A549 (cell line): ENCODE data around the gene CRACDL. TPM values are rescaled to one million over a fixed set of nuclear protein-coding genes. Genes with fewer than 3 reads are reported as not detected.

ENCODE experiments used
- ATAC-seq, 2 experiments: fragments of 200-7000 bp in 1 of 2; fragments of >200 bp in 1 of 2; cut with Nextera tagmentation in 1 of 2; cut with Tn5 transposase in 1 of 2; 3 replicates each; pipeline versions ENCODE4 v1.8.0 to v1.9.1; 2018 to 2020; ENCODE audit warnings: mild to moderate bottlenecking in 1 of 2, moderate library complexity in 1 of 2
- CTCF ChIA-PET: fragments of 300-600 bp; sonication (Branson Sonifier 250); formaldehyde crosslinking; extraction: SDS; loops from one replicate; lab custom pipeline; 2021; ENCODE audit warnings: antibody characterized with exemption, inconsistent platforms; lab: Yijun Ruan, JAX
- POLR2A ChIA-PET: fragments of 350-600 bp; formaldehyde crosslinking; extraction: SDS; loops from one replicate; lab custom pipeline; 2021; ENCODE audit warnings: antibody characterized with exemption, inconsistent platforms; lab: Yijun Ruan, JAX
- DNase-seq, 2 experiments: peaks; one replicate each; pipeline versions ENCODE4 v3.0.0 to v3.0.0-alpha.2; 2011 to 2016; ENCODE audit warnings: low read depth in 1 of 2, low spot score in 1 of 2
- FAIRE-seq: peaks from 2 replicates; lab custom pipeline; 2011; peaks lifted over from hg19 to GRCh38; lab: Jason Lieb, UNC
- H3K27ac ChIP-seq, 2 experiments: fragments of >200 bp; sonication (Bioruptor Twin); formaldehyde crosslinking; 3 replicates each; pipeline ENCODE4 v1.5.1; 2016 to 2017
- H3K4me1 ChIP-seq: fragments of >200 bp; sonication (Bioruptor Twin); formaldehyde crosslinking; 3 replicates; pipeline ENCODE4 v1.6.1; 2016
- H3K4me2 ChIP-seq: fragments of >200 bp; sonication (Bioruptor Twin); formaldehyde crosslinking; 3 replicates; pipeline ENCODE4 v1.6.1; 2016
- H3K4me3 ChIP-seq: fragments of >200 bp; sonication (Bioruptor Twin); formaldehyde crosslinking; 3 replicates; pipeline ENCODE4 v1.5.1; 2016
- H3K9me3 ChIP-seq: fragments of >200 bp; sonication (Bioruptor Twin); formaldehyde crosslinking; 3 replicates; pipeline ENCODE4 v1.6.1; 2016
- BCL3 ChIP-seq: fragments of >200 bp; sonication (Bioruptor Twin); formaldehyde crosslinking; IDR thresholded peaks from 3 replicates; pipeline ENCODE4 v1.6.1; 2016
- BHLHE40 ChIP-seq: IDR thresholded peaks from 2 replicates; pipeline ENCODE4 v1.6.1; 2012; ENCODE audit warnings: low read depth, low read length, inconsistent platforms
- CBX8 ChIP-seq: fragments of 200-600 bp; sonication (generic); IDR thresholded peaks from 2 replicates; pipeline ENCODE4 v1.6.1; 2016
- CHD2 ChIP-seq: fragments of 150-350 bp; IDR thresholded peaks from 2 replicates; pipeline ENCODE4 v1.6.1; 2014; ENCODE audit warnings: low read length; ENCODE audit not compliant: partially characterized antibody
- CTCF ChIP-seq: fragments of >200 bp; sonication (Bioruptor Twin); formaldehyde crosslinking; IDR thresholded peaks from 3 replicates; pipeline ENCODE4 v1.5.1; 2016
- EP300 ChIP-seq, 2 experiments: fragments of >200 bp; sonication (Bioruptor Twin); formaldehyde crosslinking; IDR thresholded peaks; 2 replicates in 1 of 2; 3 replicates in 1 of 2; pipeline ENCODE4 v1.6.1; 2016 to 2017
- FOSL2 ChIP-seq, 2 experiments: fragments of 450-650 bp in 1 of 2; fragments of >200 bp in 1 of 2; sonication (Bioruptor Twin) in 1 of 2; formaldehyde crosslinking; IDR thresholded peaks; 2 replicates each; pipeline versions ENCODE4 v1.5.0 to v1.6.1; 2016 to 2020; ENCODE audit warnings: mild to moderate bottlenecking in 1 of 2, moderate library complexity in 1 of 2
- GATA3 ChIP-seq: IDR thresholded peaks from 2 replicates; pipeline ENCODE4 v1.6.1; 2012; ENCODE audit warnings: borderline replicate concordance
- HDAC2 ChIP-seq: fragments of 200-600 bp; sonication (generic); IDR thresholded peaks from 2 replicates; pipeline ENCODE4 v1.6.1; 2016
- HOXA7 ChIP-seq: fragments of 250-450 bp; sonication (Bioruptor Pico); IDR thresholded peaks from 2 replicates; pipeline ENCODE4 v1.5.0; 2020; ENCODE audit warnings: mild to moderate bottlenecking, moderate library complexity
- HOXB13 ChIP-seq: fragments of 250-450 bp; sonication (Bioruptor Pico); IDR thresholded peaks from 2 replicates; pipeline ENCODE4 v1.5.0; 2020; ENCODE audit warnings: low read depth, mild to moderate bottlenecking, moderate library complexity
- HOXB5 ChIP-seq: fragments of 250-450 bp; sonication (Bioruptor Pico); IDR thresholded peaks from 2 replicates; pipeline ENCODE4 v1.5.0; 2020; ENCODE audit warnings: mild to moderate bottlenecking, moderate library complexity
- MAX ChIP-seq: IDR thresholded peaks from 2 replicates; pipeline ENCODE4 v1.6.1; 2012
- MAZ ChIP-seq: fragments of 150-350 bp; IDR thresholded peaks from 2 replicates; pipeline ENCODE4 v1.6.1; 2014; ENCODE audit warnings: antibody characterized with exemption, low read depth, low read length, borderline replicate concordance
- MYC ChIP-seq: IDR thresholded peaks from 2 replicates; pipeline ENCODE4 v1.6.1; 2012; ENCODE audit warnings: mild to moderate bottlenecking, inconsistent platforms, low read length, improper control_type of control experiment, borderline replicate concordance
- POLR2AphosphoS2 ChIP-seq: conservative IDR thresholded peaks from 2 replicates; pipeline ENCODE4 v1.6.1; 2012; ENCODE audit warnings: low read length, improper control_type of control experiment, inconsistent platforms
- REST ChIP-seq: fragments of 200-600 bp; sonication (generic); IDR thresholded peaks from 2 replicates; pipeline ENCODE4 v1.6.1; 2016; ENCODE audit warnings: antibody characterized with exemption, mild to moderate bottlenecking, moderate library complexity
- RNF2 ChIP-seq: fragments of 200-600 bp; sonication (generic); IDR thresholded peaks from 2 replicates; pipeline ENCODE4 v1.6.1; 2016; ENCODE audit warnings: low read depth, mild to moderate bottlenecking, antibody characterized with exemption, moderate library complexity, borderline replicate concordance
- SMC3 ChIP-seq: fragments of >200 bp; sonication (Bioruptor Twin); formaldehyde crosslinking; IDR thresholded peaks from 3 replicates; pipeline ENCODE4 v1.6.1; 2018; ENCODE audit warnings: inconsistent platforms
- SREBF2 ChIP-seq: fragments of 450-650 bp; IDR thresholded peaks from 2 replicates; pipeline ENCODE4 v1.6.1; 2014; ENCODE audit warnings: mild to moderate bottlenecking, moderate library complexity
- TP53 ChIP-seq: fragments of 250-450 bp; sonication (Bioruptor Pico); IDR thresholded peaks from 2 replicates; pipeline ENCODE4 v1.5.0; 2021; ENCODE audit warnings: mild to moderate bottlenecking, moderate library complexity
- ZNF302 ChIP-seq: fragments of 250-450 bp; sonication (Bioruptor Pico); IDR thresholded peaks from 2 replicates; pipeline ENCODE4 v1.9.0; 2021; ENCODE audit warnings: inconsistent platforms, mild to moderate bottlenecking, moderate library complexity
- WGBS: methylation state at CpG from one replicate; pipeline ENCODE4 v1.1.6; 2017; ENCODE audit errors: missing lambda C conversion rate; 5-methylcytosine and 5-hydroxymethylcytosine counted together
- polyA plus RNA-seq, 4 experiments: library from polyadenylated mRNA; depleted of rRNA in 3 of 4; stranded (reverse); fragments of >200 nt; fragmentation: RNase III in 1 of 4; extraction: RNeasy Plus Mini Kit Qiagen cat#74134 plus additional on column Dnase treatment in 1 of 4; gene quantifications; 2 replicates in 3 of 4; 3 replicates in 1 of 4; pipeline ENCODE4 v1.2.3, GENCODE V29; 2011 to 2017
- TF ChIP-seq, protein P1 (sequence below): IDR thresholded peaks from 2 replicates; pipeline ENCODE4 v1.6.1; 2012
- TF ChIP-seq, protein P2 (sequence below): fragments of 450-650 bp; IDR thresholded peaks from 2 replicates; pipeline ENCODE4 v1.6.1; 2014; ENCODE audit warnings: antibody characterized with exemption
- TF ChIP-seq, protein P3 (sequence below): fragments of 150-350 bp; IDR thresholded peaks from 2 replicates; pipeline ENCODE4 v1.6.1; 2014; ENCODE audit warnings: low read depth, mild to moderate bottlenecking, low read length

The CRACDL gene
- polyA plus RNA-seq, 2 of the 4 experiments (the other 2 are of a cell fraction): 0.21 to 0.36 TPM

DNA sequence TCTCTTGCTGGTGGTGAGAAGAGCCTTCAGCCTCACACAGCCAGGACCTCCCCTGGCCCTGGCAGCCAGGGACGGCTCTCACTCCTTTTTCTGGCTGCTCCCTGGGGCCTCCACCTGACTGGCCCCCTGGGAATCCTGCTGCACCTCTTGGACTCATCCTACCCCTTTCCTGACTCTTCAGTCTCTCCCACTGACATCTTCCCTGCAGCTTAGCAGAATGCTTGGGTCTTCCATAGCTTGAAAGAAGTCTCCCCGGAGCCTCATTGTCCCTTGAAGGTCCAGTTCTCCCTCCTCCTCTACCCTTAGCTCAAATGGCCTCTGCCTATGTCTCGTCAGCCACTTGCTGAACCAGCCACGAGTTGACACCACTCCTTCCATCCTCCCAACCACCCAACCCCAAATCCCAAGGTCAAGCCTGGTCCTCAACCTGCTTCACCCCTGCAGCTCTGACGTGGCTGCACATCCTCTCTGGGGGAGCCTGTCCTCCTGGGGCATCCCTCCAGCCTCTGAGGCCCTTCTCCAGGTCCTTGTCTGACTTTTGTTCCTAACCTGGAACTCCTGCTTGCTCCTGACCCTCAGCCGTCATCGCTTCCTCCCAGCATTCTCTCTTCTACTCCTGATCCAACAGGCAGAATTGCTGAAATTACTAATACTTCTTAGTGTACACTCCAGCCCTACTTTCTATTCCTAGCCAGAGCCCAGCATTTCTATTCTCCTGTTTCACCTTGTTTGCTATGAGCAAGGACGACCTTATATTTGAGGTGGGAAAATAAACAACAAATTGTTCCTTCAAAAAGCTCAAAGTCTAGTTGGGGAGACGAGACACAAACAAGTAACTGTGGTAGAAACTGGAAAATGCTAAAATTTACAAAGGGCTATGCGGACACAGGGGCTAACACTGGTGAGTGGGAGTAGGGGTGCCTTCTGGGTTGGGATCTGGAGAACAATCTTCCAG lies 136.4 kb downstream of the CRACDL start:
- DNase-seq (no peak), FAIRE-seq (no peak), ATAC-seq (no peak)
- H3K4me1 ChIP-seq: no peaks in the 10 kb centered on the region
- ChIA-PET POLR2A (no interaction called here), CTCF (interaction anchor here (0.8 kb wide), 1 partner anchor 71 kb away, joined by 3 read pairs; no protein-coding TSS in a partner anchor)
- 39% methylated on average over 10 of the region's 10 CpGs for WGBS
- TF ChIP-seq MYC (no peak), RNF2 (no peak), SMC3 (no peak), TP53 (no peak), CTCF (no peak), BHLHE40 (no peak), POLR2AphosphoS2 (no peak)
- TF ChIP-seq, protein P1, sequence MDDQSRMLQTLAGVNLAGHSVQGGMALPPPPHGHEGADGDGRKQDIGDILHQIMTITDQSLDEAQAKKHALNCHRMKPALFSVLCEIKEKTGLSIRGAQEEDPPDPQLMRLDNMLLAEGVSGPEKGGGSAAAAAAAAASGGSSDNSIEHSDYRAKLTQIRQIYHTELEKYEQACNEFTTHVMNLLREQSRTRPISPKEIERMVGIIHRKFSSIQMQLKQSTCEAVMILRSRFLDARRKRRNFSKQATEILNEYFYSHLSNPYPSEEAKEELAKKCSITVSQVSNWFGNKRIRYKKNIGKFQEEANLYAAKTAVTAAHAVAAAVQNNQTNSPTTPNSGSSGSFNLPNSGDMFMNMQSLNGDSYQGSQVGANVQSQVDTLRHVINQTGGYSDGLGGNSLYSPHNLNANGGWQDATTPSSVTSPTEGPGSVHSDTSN: no peak
- no peaks in the 10 kb centered on the region for H3K9me3 ChIP-seq
- no peak overlapping the region for H3K27ac ChIP-seq
- H3K4me2 ChIP-seq: no peak overlapping the region
- H3K4me3 ChIP-seq: no peak overlapping the region

DNA sequence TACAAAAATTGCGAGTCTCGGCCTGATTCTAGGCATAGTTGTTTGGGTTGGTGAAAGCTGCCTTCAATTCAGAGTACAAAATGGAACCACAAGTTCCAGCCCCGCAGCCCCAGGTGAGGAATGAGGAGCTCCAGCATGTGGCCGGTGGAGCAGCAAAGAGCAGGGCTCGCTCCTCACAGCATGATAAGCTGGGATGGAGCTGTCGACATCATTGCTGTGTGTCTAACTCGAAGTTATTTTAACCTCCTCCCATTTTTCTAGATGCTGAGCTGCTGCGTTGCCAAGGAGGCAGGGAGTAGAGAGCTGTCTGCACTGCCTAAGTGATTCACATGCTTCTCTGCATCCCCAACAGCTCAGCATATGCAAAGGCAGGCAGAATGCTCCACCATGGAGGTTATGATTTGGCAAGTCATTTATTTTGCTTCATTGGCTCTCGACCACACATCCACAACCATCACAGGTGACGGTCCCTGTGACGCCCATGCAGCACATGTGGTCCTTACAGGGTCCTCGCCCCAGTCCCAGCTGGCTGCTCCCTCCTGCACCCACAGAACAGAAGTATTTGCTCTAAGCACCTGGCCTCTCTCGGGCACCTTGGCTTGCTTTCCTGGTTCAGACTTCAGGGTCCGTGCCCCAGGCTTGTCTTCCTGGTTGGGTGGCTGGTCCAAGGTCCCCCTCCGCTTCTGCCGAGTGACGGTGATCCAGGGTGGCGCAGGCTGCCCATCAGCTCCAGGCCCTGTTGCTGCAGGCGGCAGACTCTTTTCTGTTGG lies 139.1 kb downstream of the CRACDL start:
- 70% methylated on average over 19 of the region's 19 CpGs for WGBS
- DNase-seq (no peak), FAIRE-seq (no peak), ATAC-seq (no peak)
- no peaks in the 10 kb centered on the region for H3K4me1 ChIP-seq
- ChIA-PET CTCF (no interaction called here), POLR2A (no interaction called here)
- no peak overlapping the region for H3K27ac ChIP-seq
- TF ChIP-seq HOXB5 (CRISPR knock-in tag) (no peak), EP300 (IDR thresholded peaks at IDR 0.05) (no peak), FOSL2 (IDR thresholded peaks at IDR 0.05) (no peak), FOSL2 (CRISPR knock-in tag; IDR thresholded peaks at IDR 0.05) (no peak), SREBF2 (no peak), ZNF302 (CRISPR knock-in tag) (no peak), HOXA7 (CRISPR knock-in tag) (no peak), CHD2 (no peak), MAZ (no peak), MAX (no peak), HDAC2 (no peak), HOXB13 (no peak), GATA3 (no peak), BCL3 (no peak), REST (no peak), CBX8 (no peak)
- TF ChIP-seq, protein P2, sequence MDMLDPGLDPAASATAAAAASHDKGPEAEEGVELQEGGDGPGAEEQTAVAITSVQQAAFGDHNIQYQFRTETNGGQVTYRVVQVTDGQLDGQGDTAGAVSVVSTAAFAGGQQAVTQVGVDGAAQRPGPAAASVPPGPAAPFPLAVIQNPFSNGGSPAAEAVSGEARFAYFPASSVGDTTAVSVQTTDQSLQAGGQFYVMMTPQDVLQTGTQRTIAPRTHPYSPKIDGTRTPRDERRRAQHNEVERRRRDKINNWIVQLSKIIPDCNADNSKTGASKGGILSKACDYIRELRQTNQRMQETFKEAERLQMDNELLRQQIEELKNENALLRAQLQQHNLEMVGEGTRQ: no peak
- TF ChIP-seq, protein P3, sequence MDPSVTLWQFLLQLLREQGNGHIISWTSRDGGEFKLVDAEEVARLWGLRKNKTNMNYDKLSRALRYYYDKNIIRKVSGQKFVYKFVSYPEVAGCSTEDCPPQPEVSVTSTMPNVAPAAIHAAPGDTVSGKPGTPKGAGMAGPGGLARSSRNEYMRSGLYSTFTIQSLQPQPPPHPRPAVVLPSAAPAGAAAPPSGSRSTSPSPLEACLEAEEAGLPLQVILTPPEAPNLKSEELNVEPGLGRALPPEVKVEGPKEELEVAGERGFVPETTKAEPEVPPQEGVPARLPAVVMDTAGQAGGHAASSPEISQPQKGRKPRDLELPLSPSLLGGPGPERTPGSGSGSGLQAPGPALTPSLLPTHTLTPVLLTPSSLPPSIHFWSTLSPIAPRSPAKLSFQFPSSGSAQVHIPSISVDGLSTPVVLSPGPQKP: no peak
- H3K4me2 ChIP-seq: no peak overlapping the region
- no peaks in the 10 kb centered on the region for H3K9me3 ChIP-seq
- no peak overlapping the region for H3K4me3 ChIP-seq
